Measurements from ENCODE around the gene SARS2.

Gene SARS2

DNA sequence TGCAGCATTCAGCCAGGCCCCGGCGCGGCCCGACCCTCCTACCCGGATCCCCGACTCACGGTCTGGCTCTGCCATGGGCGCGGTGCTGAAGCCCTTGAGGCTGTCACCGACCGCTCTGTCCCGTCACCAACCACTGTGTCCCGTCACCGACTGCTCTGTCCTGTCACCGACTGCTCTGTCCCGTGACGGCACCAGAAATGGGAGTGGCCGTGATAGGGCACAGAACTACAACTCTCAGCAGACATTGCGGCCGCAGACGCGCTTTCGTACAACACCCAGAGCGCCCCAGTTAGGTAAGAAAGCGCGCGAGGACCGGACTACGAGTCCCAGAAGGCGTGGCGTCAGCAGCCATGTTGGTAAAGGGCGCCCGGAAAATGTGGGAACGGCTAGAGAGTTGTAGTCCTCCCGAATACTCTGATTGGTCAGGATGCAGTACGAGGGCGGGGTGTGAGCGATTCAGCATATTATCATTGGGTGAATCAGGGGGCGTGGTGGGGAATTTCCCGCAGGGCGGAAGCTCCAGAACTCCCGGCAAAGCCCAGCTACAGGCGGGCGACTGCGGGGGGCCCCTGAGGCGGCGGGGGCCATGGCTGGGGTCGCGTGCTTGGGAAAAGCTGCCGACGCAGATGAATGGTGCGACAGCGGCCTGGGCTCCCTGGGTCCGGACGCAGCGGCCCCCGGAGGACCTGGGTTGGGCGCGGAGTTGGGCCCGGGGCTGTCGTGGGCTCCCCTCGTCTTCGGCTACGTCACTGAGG, 30.9 kb downstream of the SARS2 start, which contains the start of the genes NFKBIB and SIRT2:
Gene NFKBIB (plus strand): TSS at position 523 of the 755 bp plus-strand sequence. CDS start 64 bp downstream, at position 587.
Gene SIRT2 (minus strand): TSS at position 172 of the 755 bp plus-strand sequence. CDS start 97 bp downstream, at position 75.
- TF ChIP-seq EZH2phosphoT487 (IDR thresholded peaks at IDR 0.05; ENCODE audit: borderline replicate concordance): no peak
- TF ChIP-seq, protein P1, sequence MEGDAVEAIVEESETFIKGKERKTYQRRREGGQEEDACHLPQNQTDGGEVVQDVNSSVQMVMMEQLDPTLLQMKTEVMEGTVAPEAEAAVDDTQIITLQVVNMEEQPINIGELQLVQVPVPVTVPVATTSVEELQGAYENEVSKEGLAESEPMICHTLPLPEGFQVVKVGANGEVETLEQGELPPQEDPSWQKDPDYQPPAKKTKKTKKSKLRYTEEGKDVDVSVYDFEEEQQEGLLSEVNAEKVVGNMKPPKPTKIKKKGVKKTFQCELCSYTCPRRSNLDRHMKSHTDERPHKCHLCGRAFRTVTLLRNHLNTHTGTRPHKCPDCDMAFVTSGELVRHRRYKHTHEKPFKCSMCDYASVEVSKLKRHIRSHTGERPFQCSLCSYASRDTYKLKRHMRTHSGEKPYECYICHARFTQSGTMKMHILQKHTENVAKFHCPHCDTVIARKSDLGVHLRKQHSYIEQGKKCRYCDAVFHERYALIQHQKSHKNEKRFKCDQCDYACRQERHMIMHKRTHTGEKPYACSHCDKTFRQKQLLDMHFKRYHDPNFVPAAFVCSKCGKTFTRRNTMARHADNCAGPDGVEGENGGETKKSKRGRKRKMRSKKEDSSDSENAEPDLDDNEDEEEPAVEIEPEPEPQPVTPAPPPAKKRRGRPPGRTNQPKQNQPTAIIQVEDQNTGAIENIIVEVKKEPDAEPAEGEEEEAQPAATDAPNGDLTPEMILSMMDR (conservative IDR thresholded peaks at IDR 0.05; ENCODE audit: low read length): no peak
- peaks cover 18% of the 10 kb centered on the region for H3K4me1 ChIP-seq (ENCODE audit: insufficient read depth, low read length, poor library complexity, severe bottlenecking)

DNA sequence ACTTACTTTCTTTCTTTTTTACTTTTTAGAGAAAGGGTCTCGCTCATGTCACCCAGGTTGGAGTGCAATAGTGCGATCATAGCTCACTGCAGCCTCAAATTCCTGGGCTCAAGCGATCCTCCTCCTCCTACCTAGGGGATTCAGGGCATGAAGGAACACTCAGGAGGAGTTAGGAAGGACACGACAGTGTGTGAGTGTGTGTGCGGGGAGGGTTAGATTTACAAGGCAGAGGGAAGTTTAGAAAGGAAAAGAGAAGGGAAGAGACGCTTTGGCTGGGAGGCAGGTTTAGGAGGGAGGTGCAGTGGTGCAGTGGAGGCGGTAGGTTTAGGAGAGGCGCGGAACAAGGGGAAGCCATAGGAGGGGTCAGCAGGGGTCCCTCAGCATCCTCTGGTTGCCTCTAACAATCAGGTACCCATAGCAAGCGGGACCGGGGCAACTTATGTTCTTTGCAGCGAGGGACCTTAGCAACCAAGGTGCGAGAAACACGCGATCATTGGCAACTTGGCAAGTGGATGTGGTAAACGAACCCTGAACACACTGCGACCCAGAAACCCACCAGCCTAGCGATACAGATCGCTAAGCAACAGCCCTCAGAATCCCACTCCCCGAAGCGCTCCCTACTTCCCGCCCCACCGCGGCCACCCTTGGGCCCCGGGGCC, 31.6 kb downstream of the SARS2 start:
- H3K79me2 ChIP-seq (ENCODE audit: insufficient read depth, low read length): peaks cover 18% of the 10 kb centered on the region
- H4K20me1 ChIP-seq (ENCODE audit: insufficient read depth, low read length, poor library complexity, severe bottlenecking): no peaks in the 10 kb centered on the region
- peak overlapping the region; percentile 79 for H3K4me2 ChIP-seq (ENCODE audit: low read depth, low read length, poor library complexity, severe bottlenecking)
- no peaks in the 10 kb centered on the region for H3K36me3 ChIP-seq (ENCODE audit: insufficient read depth, low read length)
- TF ChIP-seq, protein P1 (conservative IDR thresholded peaks at IDR 0.05; ENCODE audit: low read length): no peak
- TF ChIP-seq EZH2phosphoT487 (IDR thresholded peaks at IDR 0.05; ENCODE audit: borderline replicate concordance): no peak
- H3F3A ChIP-seq (ENCODE audit: low read depth): no peaks in the 10 kb centered on the region
- H3K27me3 ChIP-seq (ENCODE audit: insufficient read depth, low read length, poor library complexity, severe bottlenecking): no peaks in the 10 kb centered on the region
- H3K9me3 ChIP-seq (ENCODE audit: insufficient read depth, low read depth, low read length): no peaks in the 10 kb centered on the region
- no peaks in the 10 kb centered on the region for H3K9me2 ChIP-seq (replicated peaks; ENCODE audit: low read depth, low read length)
- peak overlapping the region; percentile 73 for H3K9ac ChIP-seq (ENCODE audit: low read depth, low read length, poor library complexity, severe bottlenecking)
- peak overlapping the region; percentile 91 for H3K4me3 ChIP-seq (ENCODE audit: low read length, poor library complexity, severe bottlenecking)
- peak overlapping the region; percentile 93 for H2AFZ ChIP-seq (ENCODE audit: low read length)
- peaks cover 18% of the 10 kb centered on the region for H3K4me1 ChIP-seq (ENCODE audit: insufficient read depth, low read length, poor library complexity, severe bottlenecking)

More for the DNA sequence above, 30.9 kb downstream of the SARS2 start, which contains the start of the genes NFKBIB and SIRT2:
- Histone ChIP-seq H3F3A (ENCODE audit: low read depth) (no peaks in the 10 kb centered on the region), H3K9me3 (ENCODE audit: insufficient read depth, low read depth, low read length) (no peaks in the 10 kb centered on the region), H3K9me2 (replicated peaks; ENCODE audit: low read depth, low read length) (no peaks in the 10 kb centered on the region), H3K4me3 (ENCODE audit: low read length, poor library complexity, severe bottlenecking) (peak within 1 kb of the TSS; percentile 91), H2AFZ (ENCODE audit: low read length) (peak within 1 kb of the TSS; percentile 93), H3K9ac (ENCODE audit: low read depth, low read length, poor library complexity, severe bottlenecking) (peak within 1 kb of the TSS; percentile 80), H3K4me2 (ENCODE audit: low read depth, low read length, poor library complexity, severe bottlenecking) (peak within 1 kb of the TSS; percentile 92), H3K79me2 (ENCODE audit: insufficient read depth, low read length) (peaks cover 18% of the 10 kb centered on the region), H4K20me1 (ENCODE audit: insufficient read depth, low read length, poor library complexity, severe bottlenecking) (no peaks in the 10 kb centered on the region), H3K27me3 (ENCODE audit: insufficient read depth, low read length, poor library complexity, severe bottlenecking) (no peaks in the 10 kb centered on the region), H3K36me3 (ENCODE audit: insufficient read depth, low read length) (no peaks in the 10 kb centered on the region; the same call in 1 of the 2 replicates)

DNA sequence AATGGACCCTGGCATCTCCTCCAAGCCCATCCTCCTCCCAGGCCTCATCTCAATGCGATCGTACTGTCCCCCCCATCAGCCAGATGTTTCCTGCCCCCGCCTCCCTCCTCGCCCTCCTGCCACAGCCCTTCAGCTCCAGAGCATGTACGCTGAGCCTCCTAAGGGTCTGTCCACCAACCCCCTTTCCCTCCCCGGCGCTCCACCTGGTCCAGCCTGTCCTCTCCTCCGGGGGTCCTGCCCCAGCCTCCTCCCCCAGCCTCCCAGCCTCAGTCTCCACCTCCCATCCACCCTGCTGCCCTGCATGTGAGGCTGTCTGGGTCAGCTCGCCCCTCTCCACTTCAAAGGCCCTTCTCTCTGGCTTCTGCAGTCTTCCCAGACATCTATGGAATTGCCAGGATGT, 35.6 kb downstream of the SARS2 start:
- Histone ChIP-seq H3K4me2 (ENCODE audit: low read depth, low read length, poor library complexity, severe bottlenecking) (no peak overlapping the region), H3K4me1 (ENCODE audit: insufficient read depth, low read length, poor library complexity, severe bottlenecking) (peaks cover 9% of the 10 kb centered on the region), H3K9me3 (ENCODE audit: insufficient read depth, low read depth, low read length) (no peaks in the 10 kb centered on the region), H3K9ac (ENCODE audit: low read depth, low read length, poor library complexity, severe bottlenecking) (no peak overlapping the region), H3K9me2 (replicated peaks; ENCODE audit: low read depth, low read length) (no peaks in the 10 kb centered on the region), H3F3A (ENCODE audit: low read depth) (no peaks in the 10 kb centered on the region), H3K4me3 (ENCODE audit: low read length, poor library complexity, severe bottlenecking) (no peak overlapping the region), H3K27me3 (ENCODE audit: insufficient read depth, low read length, poor library complexity, severe bottlenecking) (no peaks in the 10 kb centered on the region), H4K20me1 (ENCODE audit: insufficient read depth, low read length, poor library complexity, severe bottlenecking) (no peaks in the 10 kb centered on the region), H2AFZ (ENCODE audit: low read length) (no peak overlapping the region), H3K36me3 (ENCODE audit: insufficient read depth, low read length) (no peaks in the 10 kb centered on the region), H3K79me2 (ENCODE audit: insufficient read depth, low read length) (peaks cover under 1% of the 10 kb centered on the region)
- no peak for TF ChIP-seq EZH2phosphoT487 (IDR thresholded peaks at IDR 0.05; ENCODE audit: borderline replicate concordance)
- TF ChIP-seq, protein P1 (conservative IDR thresholded peaks at IDR 0.05; ENCODE audit: low read length): no peak

Data from Loucy (cell line).